Heart left ventricle (tissue), 13 donors: ENCODE measurements around the gene TIMM50.

Experiments used
- POLR2A ChIP-seq, 2 donors: fragments of 450-650 bp; IDR thresholded peaks; one replicate each; pipeline ENCODE4 v1.6.1; 2017; ENCODE audit warnings: antibody characterized with exemption in 2 of 2, mild to moderate bottlenecking in 2 of 2, moderate library complexity in 2 of 2
- TF ChIP-seq, protein P1 (sequence below), 12 donors: fragments of 200-600 bp; sonication (generic) in 4 of 12; IDR thresholded peaks; one replicate each; pipeline versions ENCODE4 v1.5.0 to v1.8.0; 2018 to 2022; ENCODE audit warnings: antibody characterized with exemption in 12 of 12, mild to moderate bottlenecking in 5 of 12
- donor health status: ischemic (EF 13 %, LVEDD 7.1; RV severe dilation, severe dysfunction).
- donor health status: DM: no; HTN: yes; CAD: no.
- donor health status: DM: no; HTN: no; CAD: no.
- donor health status: ischemic (EF 25% LVEDD 6.9; RV normal size, moderate dysfunction).
- donor health status: ischemic (EF 25% LVEDD 5.7; RV mildly dilated, moderate dysfunction).
- donor health status: ischemic (EF 35%, LVEDD 5.7; RV mildly dilated, moderate dysfunction).
- donor health status: nonischemic (EF 11% LVEDD 7.7; RV severe dilation, severe dysfunction).
- donor health status: DM: yes; HTN: yes; CAD: no.
- donor health status: PGD.
- donor health status: ischemic (EF 29% LVEDD 5.4; RV normal size, mild dysfunction).
- donor health status: nonischemic (EF 23%, LVEDD 6.1; RV moderate dilation, normal function).

DNA sequence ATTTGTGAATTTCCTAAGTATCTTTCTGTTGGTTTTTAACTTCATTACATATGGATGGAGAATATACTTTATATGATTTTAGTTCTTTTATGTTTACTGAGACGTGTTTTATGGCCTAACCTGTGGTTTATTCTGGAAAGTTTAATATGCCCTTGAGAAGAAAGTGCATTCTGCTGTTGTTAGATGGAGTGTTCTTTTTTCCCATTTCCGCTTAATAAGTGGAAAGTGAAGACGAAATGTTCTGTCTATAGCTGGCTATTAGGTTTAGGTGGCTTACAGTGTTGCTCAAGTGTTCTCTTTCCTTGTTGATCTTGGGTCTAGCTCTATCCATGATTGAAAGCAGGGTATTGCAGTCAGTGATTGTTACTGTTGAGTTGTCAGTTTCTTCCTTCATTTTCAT lies 17.2 kb upstream of the TIMM50 start:
- TF ChIP-seq, protein P1, sequence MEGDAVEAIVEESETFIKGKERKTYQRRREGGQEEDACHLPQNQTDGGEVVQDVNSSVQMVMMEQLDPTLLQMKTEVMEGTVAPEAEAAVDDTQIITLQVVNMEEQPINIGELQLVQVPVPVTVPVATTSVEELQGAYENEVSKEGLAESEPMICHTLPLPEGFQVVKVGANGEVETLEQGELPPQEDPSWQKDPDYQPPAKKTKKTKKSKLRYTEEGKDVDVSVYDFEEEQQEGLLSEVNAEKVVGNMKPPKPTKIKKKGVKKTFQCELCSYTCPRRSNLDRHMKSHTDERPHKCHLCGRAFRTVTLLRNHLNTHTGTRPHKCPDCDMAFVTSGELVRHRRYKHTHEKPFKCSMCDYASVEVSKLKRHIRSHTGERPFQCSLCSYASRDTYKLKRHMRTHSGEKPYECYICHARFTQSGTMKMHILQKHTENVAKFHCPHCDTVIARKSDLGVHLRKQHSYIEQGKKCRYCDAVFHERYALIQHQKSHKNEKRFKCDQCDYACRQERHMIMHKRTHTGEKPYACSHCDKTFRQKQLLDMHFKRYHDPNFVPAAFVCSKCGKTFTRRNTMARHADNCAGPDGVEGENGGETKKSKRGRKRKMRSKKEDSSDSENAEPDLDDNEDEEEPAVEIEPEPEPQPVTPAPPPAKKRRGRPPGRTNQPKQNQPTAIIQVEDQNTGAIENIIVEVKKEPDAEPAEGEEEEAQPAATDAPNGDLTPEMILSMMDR (IDR thresholded peaks at IDR 0.05) = no peak
- TF ChIP-seq POLR2A (IDR thresholded peaks at IDR 0.05) = no peak
